Thymus (tissue), 14 donors: ENCODE measurements around the gene BCL2L13. TPM values are rescaled to one million over a fixed set of nuclear protein-coding genes. Genes with fewer than 3 reads are reported as not detected.

Experiments
- DNase-seq, 9 donors: peaks; one replicate each; pipeline ENCODE4 v3.0.0-alpha.2; 2013; ENCODE audit warnings: low spot score in 9 of 9, low read depth in 6 of 9, missing footprints in 1 of 9
- H3K27ac ChIP-seq, 2 donors: one replicate each; pipeline ENCODE4 v1.5.1; 2013; ENCODE audit warnings: control low read depth in 1 of 2, low read depth in 1 of 2, low read length in 1 of 2, mild to moderate bottlenecking in 1 of 2, moderate library complexity in 1 of 2
- H3K27me3 ChIP-seq, 2 donors: one replicate each; pipeline ENCODE4 v1.5.1; 2013; ENCODE audit warnings: low read length in 1 of 2; ENCODE audit not compliant: control insufficient read depth in 2 of 2, insufficient read depth in 1 of 2
- H3K36me3 ChIP-seq, 2 donors: one replicate each; pipeline ENCODE4 v1.5.1; 2013; ENCODE audit warnings: low read length in 1 of 2, mild to moderate bottlenecking in 1 of 2, moderate library complexity in 1 of 2; ENCODE audit not compliant: control insufficient read depth in 2 of 2, insufficient read depth in 2 of 2
- H3K4me1 ChIP-seq, 2 donors: one replicate each; pipeline ENCODE4 v1.5.1; 2013; ENCODE audit warnings: low read length in 2 of 2; ENCODE audit not compliant: control insufficient read depth in 2 of 2, insufficient read depth in 2 of 2
- H3K4me3 ChIP-seq, 2 donors: one replicate each; pipeline ENCODE4 v1.5.1; 2013; ENCODE audit warnings: low read length in 2 of 2, control low read depth in 1 of 2, mild to moderate bottlenecking in 1 of 2
- H3K9me3 ChIP-seq, 2 donors: one replicate each; pipeline ENCODE4 v1.5.1; 2013; ENCODE audit warnings: low read length in 1 of 2, mild to moderate bottlenecking in 1 of 2; ENCODE audit not compliant: control insufficient read depth in 2 of 2, insufficient read depth in 1 of 2
- WGBS: extraction: QIAGEN DNeasy Blood & Tissue Kit; methylation state at CpG from one replicate; pipeline ENCODE4 v1.1.7; 2013; 5-methylcytosine and 5-hydroxymethylcytosine counted together
- long read RNA-seq, 10 donors: transcript quantifications; one replicate each; lab custom pipeline, GENCODE V29; 2026
- polyA plus RNA-seq: library from polyadenylated mRNA; stranded (reverse); fragments of 200-250 nt; gene quantifications from one replicate; pipeline ENCODE4 v1.2.3, GENCODE V29; 2013
- total RNA-seq: library from RNA; stranded (reverse); fragments of 120-200 nt; gene quantifications from one replicate; pipeline ENCODE4 v1.2.4, GENCODE V29; 2013
- donor health status: healthy.

Gene BCL2L13
- 27.3 TPM for total RNA-seq
- polyA plus RNA-seq, result 27.6 TPM
- long read RNA-seq, donor 1, partial matches to known transcripts, result 0 of 4 reads
- long read RNA-seq, donor 1, other reads (novel, unspliced or antisense), result 0 of 4 reads
- long read RNA-seq, donor 2, full-length matches to known transcripts, result 11 of 11 reads
- long read RNA-seq, donor 2, partial matches to known transcripts, result 0 of 11 reads
- long read RNA-seq, donor 2, other reads (novel, unspliced or antisense), result 0 of 11 reads
- long read RNA-seq, donor 3, full-length matches to known transcripts, result 6 of 163 reads
- long read RNA-seq, donor 3, partial matches to known transcripts, result 144 of 163 reads
- long read RNA-seq, donor 3, other reads (novel, unspliced or antisense), result 13 of 163 reads
- long read RNA-seq, donor 4, partial matches to known transcripts, result 75 of 86 reads
- long read RNA-seq, donor 4, other reads (novel, unspliced or antisense), result 8 of 86 reads
- long read RNA-seq, donor 5, transcript BCL2L13-201 (7 exons, 2,992 nt), result major isoform, 5 of 147 reads
- long read RNA-seq, donor 5, partial matches to known transcripts, result 58 of 147 reads
- long read RNA-seq, donor 5, other reads (novel, unspliced or antisense), result 82 of 147 reads
- long read RNA-seq, donor 6, partial matches to known transcripts, result 0 of 2 reads
- long read RNA-seq, donor 6, other reads (novel, unspliced or antisense), result 0 of 2 reads
- long read RNA-seq, donor 7, full-length matches to known transcripts, result 4 of 4 reads
- long read RNA-seq, donor 7, partial matches to known transcripts, result 0 of 4 reads
- long read RNA-seq, donor 7, other reads (novel, unspliced or antisense), result 0 of 4 reads
- long read RNA-seq, donor 8, full-length matches to known transcripts, result 5 of 22 reads
- long read RNA-seq, donor 8, partial matches to known transcripts, result 5 of 22 reads
- long read RNA-seq, donor 8, other reads (novel, unspliced or antisense), result 12 of 22 reads
- long read RNA-seq, donor 9, partial matches to known transcripts, result 22 of 69 reads
- long read RNA-seq, donor 9, other reads (novel, unspliced or antisense), result 42 of 69 reads
- long read RNA-seq, donor 10, full-length matches to known transcripts, result 6 of 59 reads
- long read RNA-seq, donor 10, partial matches to known transcripts, result 17 of 59 reads
- long read RNA-seq, donor 10, other reads (novel, unspliced or antisense), result 36 of 59 reads

GRCh38 chr22:17638432-17639246, at the start of gene BCL2L13:
Gene BCL2L13 (plus strand): TSS chr22:17638757. CDS start chr22:17655712, 16,955 bp downstream.
- H3K36me3 ChIP-seq, result no peaks in the 10 kb centered on the region
- H3K9me3 ChIP-seq, result no peaks in the 10 kb centered on the region
- H3K27me3 ChIP-seq, result no peaks in the 10 kb centered on the region
- peak within 1 kb of the TSS; percentile 63 to 78 for H3K4me3 ChIP-seq
- DNase-seq, result peak; percentile 75 to 94 (median 86)
- H3K4me1 ChIP-seq, result peaks cover 8 to 15% of the 10 kb centered on the region in 2 donors
- peak within 1 kb of the TSS; percentile 98 to 99 for H3K27ac ChIP-seq
- under 1% methylated on average over 70 of the region's 70 CpGs for WGBS

DNA sequence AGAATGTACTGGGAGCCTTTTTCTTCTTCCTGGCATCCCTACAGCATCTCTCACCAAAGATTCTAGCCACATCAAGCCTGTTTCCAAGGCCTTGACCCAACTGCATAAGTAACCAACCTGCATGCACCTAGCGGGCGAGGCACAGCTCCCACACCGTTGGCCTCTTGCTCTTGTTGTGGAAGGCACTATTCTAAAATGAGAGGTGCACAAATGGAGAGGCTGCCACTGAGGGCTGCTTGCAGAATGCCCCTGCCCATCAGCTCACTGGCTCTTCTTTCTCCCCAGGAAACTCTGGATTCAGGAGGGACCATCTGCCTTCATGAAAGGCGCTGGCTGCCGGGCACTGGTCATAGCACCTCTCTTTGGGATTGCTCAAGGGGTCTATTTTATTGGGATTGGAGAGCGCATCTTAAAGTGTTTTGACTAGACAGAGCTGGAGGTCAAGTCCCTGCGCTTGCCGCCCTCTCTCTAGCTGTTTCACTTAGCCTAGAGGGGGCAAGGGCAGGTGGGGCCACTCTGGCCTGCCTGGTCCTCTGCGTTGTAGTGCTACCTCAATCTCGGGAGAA, 48.7 kb upstream of the BCL2L13 start:
- H3K4me3 ChIP-seq, result no peak overlapping the region
- WGBS, result 94% methylated on average over 10 of the region's 10 CpGs
- H3K36me3 ChIP-seq, result peaks cover 35% of the 10 kb centered on the region in 2 donors
- H3K27ac ChIP-seq, result no peak overlapping the region
- DNase-seq, result no peak
- no peaks in the 10 kb centered on the region for H3K9me3 ChIP-seq
- H3K27me3 ChIP-seq, result no peaks in the 10 kb centered on the region
- no peaks in the 10 kb centered on the region for H3K4me1 ChIP-seq

- H3K9me3 ChIP-seq, result no peaks in the 10 kb centered on the region
- H3K27me3 ChIP-seq, result no peaks in the 10 kb centered on the region
- no peaks in the 10 kb centered on the region for H3K4me1 ChIP-seq
- DNase-seq, result no peak
- WGBS, result 98% methylated on average over 5 of the region's 5 CpGs
- H3K27ac ChIP-seq, result no peak overlapping the region
- peaks cover 39% of the 10 kb centered on the region in 2 donors for H3K36me3 ChIP-seq
- no peak overlapping the region for H3K4me3 ChIP-seq
These were observed 48.0 kb upstream of the BCL2L13 start for GRCh38 chr22:17590586-17590985.

DNA sequence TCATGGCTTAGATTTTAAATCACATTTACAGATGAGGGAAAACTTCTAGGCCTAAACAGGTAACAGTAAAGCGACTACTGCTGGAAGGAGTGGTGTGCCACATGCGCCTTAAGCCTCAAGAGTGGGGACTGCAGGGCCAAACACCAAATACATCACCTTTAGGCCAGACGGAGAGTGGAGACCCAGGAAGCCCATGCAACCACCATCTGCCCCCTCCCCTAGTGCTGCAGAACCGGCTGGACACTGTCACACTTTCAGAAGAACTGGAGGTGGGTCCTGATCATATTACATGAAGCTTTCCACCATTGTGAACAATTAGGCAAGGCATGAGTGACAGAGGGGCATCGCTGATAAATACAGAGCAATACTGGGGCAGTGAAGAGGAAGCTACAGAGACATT, 46.4 kb upstream of the BCL2L13 start:
- H3K27ac ChIP-seq, result no peak overlapping the region

DNA sequence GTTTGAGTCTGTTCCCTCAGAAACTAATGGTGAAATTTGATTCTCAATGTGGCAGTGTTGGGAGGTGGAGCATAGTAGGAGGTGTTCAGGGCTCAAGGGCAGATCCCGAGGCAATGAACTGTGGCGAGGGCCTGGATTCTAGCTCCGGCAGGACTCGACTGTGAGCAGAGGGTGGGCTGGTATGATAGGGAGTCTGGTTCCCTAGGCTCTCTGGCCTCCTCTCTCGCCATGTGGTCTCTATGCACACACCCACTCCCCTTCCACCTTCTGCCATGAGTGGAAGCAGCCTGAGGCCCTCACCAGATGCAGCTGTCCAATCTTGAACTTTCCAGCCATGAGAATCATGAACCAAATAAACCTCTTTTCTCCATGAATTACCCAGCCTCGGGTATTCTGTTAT, 42.3 kb upstream of the BCL2L13 start:
- no peak for DNase-seq
- H3K4me1 ChIP-seq, result no peaks in the 10 kb centered on the region
- 98% methylated on average over 6 of the region's 6 CpGs for WGBS
- H3K4me3 ChIP-seq, result no peak overlapping the region
- no peaks in the 10 kb centered on the region for H3K27me3 ChIP-seq
- peaks cover 60 to 75% of the 10 kb centered on the region in 2 donors for H3K36me3 ChIP-seq
- no peak overlapping the region for H3K27ac ChIP-seq
- no peaks in the 10 kb centered on the region for H3K9me3 ChIP-seq

More for the DNA sequence above, 46.4 kb upstream of the BCL2L13 start:
- H3K27me3 ChIP-seq, result no peaks in the 10 kb centered on the region
- H3K9me3 ChIP-seq, result no peaks in the 10 kb centered on the region
- no peak for DNase-seq
- H3K4me1 ChIP-seq, result no peaks in the 10 kb centered on the region
- H3K36me3 ChIP-seq, result peaks cover 51 to 52% of the 10 kb centered on the region in 2 donors
- no peak overlapping the region for H3K4me3 ChIP-seq
- 95% methylated on average over 5 of the region's 5 CpGs for WGBS

DNA sequence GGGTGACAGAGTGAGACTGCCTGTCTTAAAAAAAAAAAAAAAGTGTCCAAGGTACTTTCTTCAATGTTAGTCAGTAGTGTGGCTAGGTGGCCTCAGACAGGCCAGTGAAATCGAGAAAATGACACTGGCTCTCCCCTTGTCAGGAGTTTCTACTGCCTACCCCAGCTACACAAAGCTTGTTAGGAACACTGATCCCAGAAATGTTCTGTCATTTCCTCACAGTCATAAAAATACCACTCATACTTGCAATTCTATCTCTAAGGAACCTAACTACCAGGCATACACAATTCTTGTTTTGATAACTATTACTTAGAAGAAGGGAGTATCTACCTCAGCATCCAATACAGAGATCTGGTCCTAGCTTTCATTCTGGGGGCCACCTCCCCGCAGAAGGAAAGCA, 41.3 kb upstream of the BCL2L13 start:
- Histone ChIP-seq H3K36me3 (peaks cover 54 to 72% of the 10 kb centered on the region in 2 donors), H3K4me1 (no peaks in the 10 kb centered on the region), H3K27me3 (no peaks in the 10 kb centered on the region), H3K4me3 (no peak overlapping the region), H3K27ac (no peak overlapping the region), H3K9me3 (no peaks in the 10 kb centered on the region)
- 99% methylated on average over 2 of the region's 2 CpGs for WGBS
- no peak for DNase-seq

- DNase-seq, result no peak
- Histone ChIP-seq H3K27ac (no peak overlapping the region), H3K36me3 (peaks cover 49 to 61% of the 10 kb centered on the region in 2 donors), H3K27me3 (no peaks in the 10 kb centered on the region), H3K4me3 (no peak overlapping the region), H3K4me1 (no peaks in the 10 kb centered on the region), H3K9me3 (no peaks in the 10 kb centered on the region)
- WGBS, result over 99% methylated on average over 4 of the region's 4 CpGs
These were observed 40.2 kb upstream of the BCL2L13 start for GRCh38 chr22:17598318-17598717.

GRCh38 chr22:17601031-17601430, 37.5 kb upstream of the BCL2L13 start:
- Histone ChIP-seq H3K4me1 (no peaks in the 10 kb centered on the region), H3K9me3 (no peaks in the 10 kb centered on the region), H3K27ac (no peak overlapping the region), H3K27me3 (no peaks in the 10 kb centered on the region), H3K36me3 (peaks cover 36 to 42% of the 10 kb centered on the region in 2 donors), H3K4me3 (no peak overlapping the region)
- no peak for DNase-seq
- 96% methylated on average over 3 of the region's 3 CpGs for WGBS
